ENCODE results near the gene BIN1. TPM values are rescaled to one million over a fixed set of nuclear protein-coding genes. Genes with fewer than 3 reads are reported as not detected.

Gene BIN1
- total RNA-seq, 2 donors from 2014 or later, result 24.4 to 43.5 TPM

DNA sequence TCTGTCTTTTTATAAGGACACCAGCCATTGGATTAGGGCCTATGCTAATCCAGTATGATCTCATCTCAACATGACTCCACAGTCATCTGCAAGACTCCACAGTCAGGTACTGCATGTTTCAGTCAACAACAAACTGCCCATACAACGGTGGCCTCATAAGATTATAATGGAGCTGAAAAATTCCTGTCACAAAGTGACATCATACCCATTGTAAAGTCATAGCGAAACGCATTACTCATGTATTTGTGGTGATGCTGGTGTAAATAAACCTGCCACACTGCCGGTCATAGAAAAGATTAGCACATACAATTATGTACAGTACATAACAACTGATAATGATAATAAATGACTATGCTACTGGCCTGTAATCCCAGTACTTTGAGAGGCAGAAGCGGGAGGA is 106.0 kb downstream of the BIN1 start:
- Histone ChIP-seq H3K9me3 (no peaks in the 10 kb centered on the region), H3K27ac (no peak overlapping the region), H3K4me3 (no peak overlapping the region), H3K27me3 (no peaks in the 10 kb centered on the region), H3K4me1 (peaks cover 13% of the 10 kb centered on the region), H3K36me3 (replicated peaks in 1 of 2; ENCODE audit: insufficient read depth in 1 of 2, low read depth in 2 of 2) (no peaks in the 10 kb centered on the region)
- DNase-seq (no peak), ATAC-seq (no peak)
- WGBS, 2 donors, result 75 to 84% methylated on average over 5 of the region's 5 CpGs
- TF ChIP-seq POLR2A (IDR thresholded peaks at IDR 0.05) (no peak), CTCF (IDR thresholded peaks at IDR 0.05) (no peak)
- intact Hi-C loops (cut with DNase I), result no loop called here

DNA sequence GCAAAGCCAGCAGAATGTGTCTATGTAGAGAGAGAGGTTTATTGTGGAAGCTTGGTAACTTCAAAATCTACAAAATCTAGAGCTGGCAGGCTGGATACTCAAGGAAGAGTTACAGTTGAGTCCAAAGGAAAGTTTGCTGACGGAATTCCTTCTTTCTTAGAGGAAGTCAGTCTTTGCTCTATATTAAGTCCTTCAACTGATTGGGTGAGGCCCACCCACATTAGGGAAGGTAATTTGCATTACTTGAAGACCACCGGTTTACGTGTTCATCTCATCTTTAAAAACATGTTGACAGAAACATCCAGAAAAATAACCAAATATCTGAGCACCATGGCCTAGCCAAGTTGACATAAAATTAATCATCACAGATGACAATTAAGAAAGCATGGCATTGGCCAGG is 106.8 kb downstream of the BIN1 start:
- TF ChIP-seq POLR2A (IDR thresholded peaks at IDR 0.05) (no peak), CTCF (IDR thresholded peaks at IDR 0.05) (no peak)
- no peak for DNase-seq
- intact Hi-C loops (cut with DNase I), result no loop called here
- peaks cover 16% of the 10 kb centered on the region for H3K4me1 ChIP-seq
- H3K9me3 ChIP-seq, result no peaks in the 10 kb centered on the region
- H3K27me3 ChIP-seq, result no peaks in the 10 kb centered on the region
- H3K4me3 ChIP-seq, result no peak overlapping the region
- WGBS, 2 donors, result 76 to 89% methylated on average over 3 of the region's 3 CpGs
- no peak overlapping the region for H3K27ac ChIP-seq
- no peaks in the 10 kb centered on the region for H3K36me3 ChIP-seq (replicated peaks in 1 of 2; ENCODE audit: insufficient read depth in 1 of 2, low read depth in 2 of 2)
- ATAC-seq, result no peak

- ATAC-seq (no peak), DNase-seq (no peak)
- Histone ChIP-seq H3K4me3 (no peak overlapping the region), H3K4me1 (peaks cover 16% of the 10 kb centered on the region), H3K27me3 (no peaks in the 10 kb centered on the region), H3K36me3 (replicated peaks in 1 of 2; ENCODE audit: insufficient read depth in 1 of 2, low read depth in 2 of 2) (no peaks in the 10 kb centered on the region), H3K27ac (no peak overlapping the region), H3K9me3 (no peaks in the 10 kb centered on the region)
- intact Hi-C loops (cut with DNase I), result no loop called here
- TF ChIP-seq CTCF (IDR thresholded peaks at IDR 0.05) (no peak), POLR2A (IDR thresholded peaks at IDR 0.05) (no peak)
- WGBS, 2 donors, result 81 to 87% methylated on average over 5 of the region's 5 CpGs
Observed at GRCh38 chr2:126999106-126999756, 107.7 kb downstream of the BIN1 start.

- Histone ChIP-seq H3K27ac (no peak overlapping the region), H3K36me3 (replicated peaks in 1 of 2; ENCODE audit: insufficient read depth in 1 of 2, low read depth in 2 of 2) (no peaks in the 10 kb centered on the region), H3K4me1 (peaks cover 16% of the 10 kb centered on the region), H3K4me3 (no peak overlapping the region), H3K27me3 (no peaks in the 10 kb centered on the region), H3K9me3 (no peaks in the 10 kb centered on the region)
- DNase-seq, result no peak
- TF ChIP-seq CTCF (IDR thresholded peaks at IDR 0.05) (no peak), POLR2A (IDR thresholded peaks at IDR 0.05) (no peak)
- intact Hi-C loops (cut with DNase I), result no loop called here
- ATAC-seq, result no peak
Observed at GRCh38 chr2:126998486-126998885, 108.5 kb downstream of the BIN1 start.

Small RNAs within 50 kb of the gene (small RNA-seq; reads per million reads assigned to genes)
- not detected for gene RNU7-182P

Other genes starting within 250 kb of the BIN1 start
- not detected for gene TEX51, start 208.3 kb downstream of the BIN1 start, total RNA-seq
- gene CYP27C1, start 113.1 kb upstream of the BIN1 start, total RNA-seq, result under 1 TPM in 1 of 2 donors, not detected in 1; 0.52 TPM
- 10 to 100 TPM; 28.5 to 54.7 TPM for gene ERCC3, start 187.0 kb upstream of the BIN1 start, total RNA-seq